MCF 10A (cell line): ENCODE results near the gene AGBL4. TPM values are rescaled to one million over a fixed set of nuclear protein-coding genes. Genes with fewer than 3 reads are reported as not detected.
A peak's percentile ranks its signal among the peaks of the same experiment; 100 is the strongest.

Experiments used
- BruUV-seq: library from RNA; stranded (reverse); fragments of 400-500 nt; replicated peaks from 2 replicates; lab custom pipeline; 2021; lab: Mats Ljungman, UMichigan
- CTCF ChIA-PET: fragments of 300-600 bp; sonication (Branson Sonifier 250); formaldehyde crosslinking; extraction: SDS; loops from one replicate; lab custom pipeline; 2021; ENCODE audit warnings: antibody characterized with exemption, inconsistent platforms; lab: Yijun Ruan, JAX
- POLR2A ChIA-PET: fragments of 300-600, 350-650 bp; sonication (Branson Sonifier 250); formaldehyde crosslinking; extraction: SDS; loops from one replicate; lab custom pipeline; 2020; ENCODE audit warnings: antibody characterized with exemption, inconsistent platforms; lab: Yijun Ruan, JAX
- DNase-seq: peaks from one replicate; pipeline ENCODE4 v3.0.0-alpha.2; 2018; ENCODE audit not compliant: unreplicated experiment
- H3K27ac Mint-ChIP-seq: one replicate; pipeline ENCODE4 v1.8.0; 2022; ENCODE audit warnings: mild to moderate bottlenecking, low read depth, mixed read lengths; ENCODE audit not compliant: unreplicated experiment
- H3K27me3 Mint-ChIP-seq: one replicate; pipeline ENCODE4 v1.8.0; 2022; ENCODE audit warnings: mixed read lengths; ENCODE audit not compliant: insufficient read depth, unreplicated experiment
- H3K36me3 Mint-ChIP-seq: one replicate; pipeline ENCODE4 v1.8.0; 2022; ENCODE audit warnings: mild to moderate bottlenecking, moderate library complexity, mixed read lengths; ENCODE audit not compliant: insufficient read depth, unreplicated experiment
- H3K4me1 Mint-ChIP-seq: one replicate; pipeline ENCODE4 v1.8.0; 2022; ENCODE audit warnings: mixed read lengths; ENCODE audit not compliant: insufficient read depth, unreplicated experiment
- H3K4me3 Mint-ChIP-seq: one replicate; pipeline ENCODE4 v1.8.0; 2022; ENCODE audit warnings: mild to moderate bottlenecking, moderate library complexity, mixed read lengths; ENCODE audit not compliant: unreplicated experiment
- H3K9me3 Mint-ChIP-seq: one replicate; pipeline ENCODE4 v1.8.0; 2022; ENCODE audit warnings: mixed read lengths; ENCODE audit not compliant: unreplicated experiment
- intact Hi-C: fragments of 100-400 bp; cut with micrococcal nuclease; formaldehyde crosslinking; loops from 2 replicates; pipeline ENCODE4 v1.14.1; 2022
- total RNA-seq: library from RNA; stranded (reverse); gene quantifications from 2 replicates; pipeline ENCODE4 v1.2.3, GENCODE V29; 2022
- TF ChIP-seq, protein P1 (sequence below): fragments of 200-600 bp; IDR thresholded peaks from one replicate; pipeline ENCODE4 v1.8.0; 2022; ENCODE audit warnings: antibody characterized with exemption, mild to moderate bottlenecking; ENCODE audit not compliant: unreplicated experiment

AGBL4 gene
- total RNA-seq, 1 experiment from 2014 or later, result not detected

GRCh38 chr1:48869116-48869893, 1154.4 kb downstream of the AGBL4 start:
- DNase-seq, result peak; percentile 91
- TF ChIP-seq, protein P1, sequence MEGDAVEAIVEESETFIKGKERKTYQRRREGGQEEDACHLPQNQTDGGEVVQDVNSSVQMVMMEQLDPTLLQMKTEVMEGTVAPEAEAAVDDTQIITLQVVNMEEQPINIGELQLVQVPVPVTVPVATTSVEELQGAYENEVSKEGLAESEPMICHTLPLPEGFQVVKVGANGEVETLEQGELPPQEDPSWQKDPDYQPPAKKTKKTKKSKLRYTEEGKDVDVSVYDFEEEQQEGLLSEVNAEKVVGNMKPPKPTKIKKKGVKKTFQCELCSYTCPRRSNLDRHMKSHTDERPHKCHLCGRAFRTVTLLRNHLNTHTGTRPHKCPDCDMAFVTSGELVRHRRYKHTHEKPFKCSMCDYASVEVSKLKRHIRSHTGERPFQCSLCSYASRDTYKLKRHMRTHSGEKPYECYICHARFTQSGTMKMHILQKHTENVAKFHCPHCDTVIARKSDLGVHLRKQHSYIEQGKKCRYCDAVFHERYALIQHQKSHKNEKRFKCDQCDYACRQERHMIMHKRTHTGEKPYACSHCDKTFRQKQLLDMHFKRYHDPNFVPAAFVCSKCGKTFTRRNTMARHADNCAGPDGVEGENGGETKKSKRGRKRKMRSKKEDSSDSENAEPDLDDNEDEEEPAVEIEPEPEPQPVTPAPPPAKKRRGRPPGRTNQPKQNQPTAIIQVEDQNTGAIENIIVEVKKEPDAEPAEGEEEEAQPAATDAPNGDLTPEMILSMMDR, result peak; percentile 7
- ChIA-PET POLR2A (interaction anchor here (0.6 to 1.7 kb wide), 5 partner anchors 9 to 59 kb away, joined by 3 to 8 read pairs (median 4); no protein-coding TSS in a partner anchor), CTCF (interaction anchor here (0.6 to 3.3 kb wide), 8 partner anchors 47 to 429 kb away, joined by 3 to 25 read pairs (median 4); no protein-coding TSS in a partner anchor)
- no TSS peak for BruUV-seq
- Mint-ChIP-seq H3K9me3 (no peaks in the 10 kb centered on the region), H3K4me3 (no peak overlapping the region), H3K4me1 (peaks cover 22% of the 10 kb centered on the region), H3K27ac (peak overlapping the region; percentile 74), H3K36me3 (no peaks in the 10 kb centered on the region), H3K27me3 (no peaks in the 10 kb centered on the region)
- intact Hi-C loops, result loop anchor here (5.0 kb wide), 1 partner anchor 192 kb away; no protein-coding TSS in a partner anchor

- ChIA-PET POLR2A (no interaction called here), CTCF (interaction anchor here (0.6 kb wide), 1 partner anchor 1586 kb away, joined by 3 read pairs; no protein-coding TSS in a partner anchor)
- no peak for DNase-seq
- Mint-ChIP-seq H3K27ac (no peak overlapping the region), H3K4me3 (no peak overlapping the region), H3K36me3 (peaks cover 4% of the 10 kb centered on the region), H3K9me3 (peaks cover 10% of the 10 kb centered on the region), H3K27me3 (no peaks in the 10 kb centered on the region), H3K4me1 (peaks cover 13% of the 10 kb centered on the region)
- BruUV-seq, result no TSS peak
- TF ChIP-seq, protein P1, result no peak
- intact Hi-C loops, result loop anchor here (5.0 kb wide), 1 partner anchor 188 kb away; no protein-coding TSS in a partner anchor
Measured at GRCh38 chr1:48864913-48865312, 1158.8 kb downstream of the AGBL4 start.

DNA sequence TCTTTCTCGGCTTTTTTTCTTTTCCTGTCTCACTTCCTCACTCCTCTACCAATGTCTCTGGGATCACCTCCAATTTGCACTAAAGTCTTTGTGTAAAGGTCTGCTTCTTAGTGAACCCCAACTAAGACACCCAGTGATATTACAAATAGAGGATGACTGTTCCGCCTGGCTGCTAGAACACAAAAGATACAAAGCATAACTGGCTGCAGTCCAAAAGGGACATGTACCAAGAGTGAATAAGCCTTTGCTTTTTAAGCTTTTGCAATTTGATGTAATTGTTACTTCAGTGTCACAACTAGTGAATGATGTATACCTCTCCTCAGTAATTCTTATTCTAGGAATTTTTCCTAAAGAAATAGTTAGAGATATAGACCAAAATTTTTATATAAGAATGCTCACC, 1164.3 kb downstream of the AGBL4 start:
- TF ChIP-seq, protein P1, result no peak
- ChIA-PET POLR2A (interaction anchor here (1.0 to 1.9 kb wide), 2 partner anchors 9 to 19 kb away, joined by 5 to 7 read pairs; no protein-coding TSS in a partner anchor), CTCF (interaction anchor here (0.6 to 2.1 kb wide), 4 partner anchors 11 to 1599 kb away, joined by 3 to 8 read pairs (median 4); no protein-coding TSS in a partner anchor)
- Mint-ChIP-seq H3K4me3 (no peak overlapping the region), H3K27ac (no peak overlapping the region), H3K4me1 (peaks cover 12% of the 10 kb centered on the region), H3K36me3 (peaks cover 4% of the 10 kb centered on the region), H3K9me3 (peaks cover 10% of the 10 kb centered on the region), H3K27me3 (no peaks in the 10 kb centered on the region)
- intact Hi-C loops, result no loop called here
- no TSS peak for BruUV-seq
- peak; percentile 95 for DNase-seq
